OCI-LY3 (cell line): Measurements from ENCODE around the gene CPNE4.

Source experiments
- EZH2phosphoT487 ChIP-seq: fragments of 200-600 bp; shearing (Covaris generic); IDR thresholded peaks from 2 replicates; pipeline ENCODE4 v1.6.1; 2018; ENCODE audit warnings: antibody characterized with exemption, mixed run types, low read depth
- TF ChIP-seq, protein P1 (sequence below): fragments of 200-600, 300-600 bp; sonication (generic); IDR thresholded peaks from 2 replicates; pipeline ENCODE4 v1.5.1; 2014; ENCODE audit warnings: antibody characterized with exemption, low read length, low read depth

DNA sequence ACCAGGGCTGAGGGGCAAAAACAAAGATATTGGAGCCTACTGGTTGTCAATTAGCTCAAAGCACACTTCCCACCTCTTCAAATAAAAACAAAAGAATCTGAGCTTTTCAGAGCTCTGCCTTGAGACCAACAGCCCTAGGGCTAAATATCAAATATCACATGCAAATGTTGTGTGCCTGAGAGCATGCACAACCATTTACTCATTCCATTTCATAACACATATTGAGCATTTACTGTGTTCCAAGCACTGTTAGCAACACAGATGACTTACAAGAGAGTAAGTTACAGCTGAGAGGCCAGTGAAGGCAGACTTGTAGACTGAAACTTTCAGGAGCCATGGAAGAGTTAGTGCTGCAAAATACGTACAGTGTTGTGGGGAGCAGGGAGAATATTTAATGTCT lies 222.4 kb downstream of the CPNE4 start:
- TF ChIP-seq, protein P1, sequence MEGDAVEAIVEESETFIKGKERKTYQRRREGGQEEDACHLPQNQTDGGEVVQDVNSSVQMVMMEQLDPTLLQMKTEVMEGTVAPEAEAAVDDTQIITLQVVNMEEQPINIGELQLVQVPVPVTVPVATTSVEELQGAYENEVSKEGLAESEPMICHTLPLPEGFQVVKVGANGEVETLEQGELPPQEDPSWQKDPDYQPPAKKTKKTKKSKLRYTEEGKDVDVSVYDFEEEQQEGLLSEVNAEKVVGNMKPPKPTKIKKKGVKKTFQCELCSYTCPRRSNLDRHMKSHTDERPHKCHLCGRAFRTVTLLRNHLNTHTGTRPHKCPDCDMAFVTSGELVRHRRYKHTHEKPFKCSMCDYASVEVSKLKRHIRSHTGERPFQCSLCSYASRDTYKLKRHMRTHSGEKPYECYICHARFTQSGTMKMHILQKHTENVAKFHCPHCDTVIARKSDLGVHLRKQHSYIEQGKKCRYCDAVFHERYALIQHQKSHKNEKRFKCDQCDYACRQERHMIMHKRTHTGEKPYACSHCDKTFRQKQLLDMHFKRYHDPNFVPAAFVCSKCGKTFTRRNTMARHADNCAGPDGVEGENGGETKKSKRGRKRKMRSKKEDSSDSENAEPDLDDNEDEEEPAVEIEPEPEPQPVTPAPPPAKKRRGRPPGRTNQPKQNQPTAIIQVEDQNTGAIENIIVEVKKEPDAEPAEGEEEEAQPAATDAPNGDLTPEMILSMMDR: no peak
- TF ChIP-seq EZH2phosphoT487: no peak
